ENCODE data around the gene TNFSF10.

TNFSF10 gene

GRCh38 chr3:172528677-172529076, 5.4 kb upstream of the TNFSF10 start:
- H3K79me2 ChIP-seq (ENCODE audit: insufficient read depth, low read length): no peaks in the 10 kb centered on the region
- TF ChIP-seq CTCF (IDR thresholded peaks at IDR 0.05; ENCODE audit: insufficient read depth, low read length, poor library complexity, severe bottlenecking) (no peak), EZH2phosphoT487 (conservative IDR thresholded peaks at IDR 0.05; ENCODE audit: low read length) (no peak)
- no peaks in the 10 kb centered on the region for H3K27me3 ChIP-seq (ENCODE audit: low read length)
- H2AFZ ChIP-seq (ENCODE audit: low read depth, low read length, severe bottlenecking): no peak overlapping the region
- no peak overlapping the region for H3K27ac ChIP-seq (ENCODE audit: low read depth, low read length)
- no peaks in the 10 kb centered on the region for H3K36me3 ChIP-seq (ENCODE audit: low read length)
- H3K4me2 ChIP-seq (ENCODE audit: low read depth, low read length, poor library complexity, severe bottlenecking): no peak overlapping the region
- H3F3A ChIP-seq (ENCODE audit: insufficient read depth): no peaks in the 10 kb centered on the region
- H3K4me3 ChIP-seq (ENCODE audit: insufficient read depth, low read length, poor library complexity, severe bottlenecking): no peak overlapping the region
- no peaks in the 10 kb centered on the region for H3K9me3 ChIP-seq (ENCODE audit: insufficient read depth, low read length)
- H3K9ac ChIP-seq (ENCODE audit: low read length): no peak overlapping the region
- no peaks in the 10 kb centered on the region for H4K20me1 ChIP-seq (ENCODE audit: low read depth, low read length)
- no peaks in the 10 kb centered on the region for H3K9me2 ChIP-seq (replicated peaks; ENCODE audit: insufficient read depth, low read length)

- Histone ChIP-seq H3K9ac (ENCODE audit: low read length) (no peak overlapping the region), H3K4me2 (ENCODE audit: low read depth, low read length, poor library complexity, severe bottlenecking) (no peak overlapping the region), H3K36me3 (ENCODE audit: low read length) (no peaks in the 10 kb centered on the region), H3K27me3 (ENCODE audit: low read length) (no peaks in the 10 kb centered on the region), H3K27ac (ENCODE audit: low read depth, low read length) (no peak overlapping the region), H3K79me2 (ENCODE audit: insufficient read depth, low read length) (no peaks in the 10 kb centered on the region), H2AFZ (ENCODE audit: low read depth, low read length, severe bottlenecking) (no peak overlapping the region), H3F3A (ENCODE audit: insufficient read depth) (no peaks in the 10 kb centered on the region), H4K20me1 (ENCODE audit: low read depth, low read length) (no peaks in the 10 kb centered on the region), H3K9me3 (ENCODE audit: insufficient read depth, low read length) (no peaks in the 10 kb centered on the region), H3K9me2 (replicated peaks; ENCODE audit: insufficient read depth, low read length) (no peaks in the 10 kb centered on the region), H3K4me3 (ENCODE audit: insufficient read depth, low read length, poor library complexity, severe bottlenecking) (no peak overlapping the region)
- TF ChIP-seq CTCF (IDR thresholded peaks at IDR 0.05; ENCODE audit: insufficient read depth, low read length, poor library complexity, severe bottlenecking) (no peak), EZH2phosphoT487 (conservative IDR thresholded peaks at IDR 0.05; ENCODE audit: low read length) (no peak)
Observed at GRCh38 chr3:172527306-172527705, 4.1 kb upstream of the TNFSF10 start.

- no peak overlapping the region for H3K4me2 ChIP-seq (ENCODE audit: low read depth, low read length, poor library complexity, severe bottlenecking)
- no peak overlapping the region for H3K9ac ChIP-seq (ENCODE audit: low read length)
- no peaks in the 10 kb centered on the region for H3F3A ChIP-seq (ENCODE audit: insufficient read depth)
- H4K20me1 ChIP-seq (ENCODE audit: low read depth, low read length): no peaks in the 10 kb centered on the region
- no peaks in the 10 kb centered on the region for H3K79me2 ChIP-seq (ENCODE audit: insufficient read depth, low read length)
- H3K27me3 ChIP-seq (ENCODE audit: low read length): no peaks in the 10 kb centered on the region
- H3K9me2 ChIP-seq (replicated peaks; ENCODE audit: insufficient read depth, low read length): no peaks in the 10 kb centered on the region
- H3K27ac ChIP-seq (ENCODE audit: low read depth, low read length): no peak overlapping the region
- no peaks in the 10 kb centered on the region for H3K36me3 ChIP-seq (ENCODE audit: low read length)
- no peak overlapping the region for H3K4me3 ChIP-seq (ENCODE audit: insufficient read depth, low read length, poor library complexity, severe bottlenecking)
- no peak overlapping the region for H2AFZ ChIP-seq (ENCODE audit: low read depth, low read length, severe bottlenecking)
- no peak for TF ChIP-seq EZH2phosphoT487 (conservative IDR thresholded peaks at IDR 0.05; ENCODE audit: low read length)
- no peak for TF ChIP-seq CTCF (IDR thresholded peaks at IDR 0.05; ENCODE audit: insufficient read depth, low read length, poor library complexity, severe bottlenecking)
- H3K9me3 ChIP-seq (ENCODE audit: insufficient read depth, low read length): no peaks in the 10 kb centered on the region
Observed at GRCh38 chr3:172525116-172525613, 1.9 kb upstream of the TNFSF10 start.

All from SU-DHL-6 (cell line).